ENCODE results near the gene IL11.

Gene IL11

GRCh38 chr19:55325172-55325571, 45.1 kb downstream of the IL11 start, which contains the start of gene TMEM150B:
Gene TMEM150B, minus strand, starts transcription at chr19:55325341. Its CDS starts 4,305 bp downstream, at chr19:55321036.
- ATAC-seq, result no peak
- TF ChIP-seq CREB5 (CRISPR knock-in tag; IDR thresholded peaks at IDR 0.05; ENCODE audit: low read depth) (no peak), ZNF70 (CRISPR knock-in tag; IDR thresholded peaks at IDR 0.05) (no peak), CSDC2 (CRISPR knock-in tag; IDR thresholded peaks at IDR 0.05) (no peak), ZFP3 (CRISPR knock-in tag; IDR thresholded peaks at IDR 0.05) (no peak), ISL1 (CRISPR knock-in tag; IDR thresholded peaks at IDR 0.05) (no peak), SNAI2 (CRISPR knock-in tag; IDR thresholded peaks at IDR 0.05) (no peak), ZC3H10 (CRISPR knock-in tag; IDR thresholded peaks at IDR 0.05) (no peak), OSR1 (CRISPR knock-in tag; IDR thresholded peaks at IDR 0.05) (no peak), TCF4 (CRISPR knock-in tag; IDR thresholded peaks at IDR 0.05; ENCODE audit: borderline replicate concordance) (no peak)

GRCh38 chr19:55324662-55325061, 45.6 kb downstream of the IL11 start:
- no peak for TF ChIP-seq CREB5 (CRISPR knock-in tag; IDR thresholded peaks at IDR 0.05; ENCODE audit: low read depth)
- no peak for TF ChIP-seq CSRNP3 (CRISPR knock-in tag; IDR thresholded peaks at IDR 0.05)
- no peak for TF ChIP-seq ZNF565 (CRISPR knock-in tag; conservative IDR thresholded peaks at IDR 0.05; ENCODE audit: low read depth)
- no peak for TF ChIP-seq PATZ1 (CRISPR knock-in tag; IDR thresholded peaks at IDR 0.05; ENCODE audit: borderline replicate concordance)
- TF ChIP-seq ZNF70 (CRISPR knock-in tag; IDR thresholded peaks at IDR 0.05), result no peak
- TF ChIP-seq ZNF8 (CRISPR knock-in tag; IDR thresholded peaks at IDR 0.05), result no peak
- no peak for TF ChIP-seq GLIS3 (CRISPR knock-in tag; IDR thresholded peaks at IDR 0.05)
- TF ChIP-seq ZFP30 (CRISPR knock-in tag; IDR thresholded peaks at IDR 0.05), result no peak
- TF ChIP-seq RARB (CRISPR knock-in tag; IDR thresholded peaks at IDR 0.05), result no peak
- no peak for TF ChIP-seq ZFP3 (CRISPR knock-in tag; IDR thresholded peaks at IDR 0.05)
- TF ChIP-seq POU6F1 (CRISPR knock-in tag; IDR thresholded peaks at IDR 0.05; ENCODE audit: borderline replicate concordance, low read depth), result no peak
- TF ChIP-seq CSDC2 (CRISPR knock-in tag; IDR thresholded peaks at IDR 0.05), result no peak
- no peak for TF ChIP-seq ISL1 (CRISPR knock-in tag; IDR thresholded peaks at IDR 0.05)
- no peak for TF ChIP-seq ZC3H10 (CRISPR knock-in tag; IDR thresholded peaks at IDR 0.05)
- no peak for TF ChIP-seq SNAI2 (CRISPR knock-in tag; IDR thresholded peaks at IDR 0.05)
- TF ChIP-seq ARNTL (CRISPR knock-in tag; IDR thresholded peaks at IDR 0.05; ENCODE audit: borderline replicate concordance, low read depth), result no peak
- no peak for ATAC-seq

GRCh38 chr19:55322204-55322885, 47.9 kb downstream of the IL11 start:
- TF ChIP-seq ISL1 (CRISPR knock-in tag; IDR thresholded peaks at IDR 0.05) (no peak), PPARA (CRISPR knock-in tag; IDR thresholded peaks at IDR 0.05; ENCODE audit: borderline replicate concordance) (no peak), POU6F1 (CRISPR knock-in tag; IDR thresholded peaks at IDR 0.05; ENCODE audit: borderline replicate concordance, low read depth) (no peak), BACH2 (CRISPR knock-in tag; IDR thresholded peaks at IDR 0.05; ENCODE audit: borderline replicate concordance) (no peak)
- ATAC-seq, result no peak
